Measurements from ENCODE around the gene LIPH. TPM values are rescaled to one million over a fixed set of nuclear protein-coding genes. Genes with fewer than 3 reads are reported as not detected.

The LIPH gene
- polyA plus RNA-seq, 1 experiment: 0.06 TPM

GRCh38 chr3:185528532-185528931 is 23.9 kb downstream of the LIPH start:
- DNase-seq (ENCODE audit: low read depth, low spot score): no peak
- no peak overlapping the region for H3K27ac ChIP-seq (ENCODE audit: low read depth, low read length)
- H3K4me3 ChIP-seq (ENCODE audit: low read depth, low read length): no peak overlapping the region
- H3K9me3 ChIP-seq (ENCODE audit: control insufficient read depth, insufficient read depth, low read length): no peaks in the 10 kb centered on the region
- ChIA-PET CTCF (no interaction called here), POLR2A (no interaction called here)
- H3K27me3 ChIP-seq (ENCODE audit: control insufficient read depth, insufficient read depth, low read length): peaks cover 8% of the 10 kb centered on the region
- TF ChIP-seq, protein P1, sequence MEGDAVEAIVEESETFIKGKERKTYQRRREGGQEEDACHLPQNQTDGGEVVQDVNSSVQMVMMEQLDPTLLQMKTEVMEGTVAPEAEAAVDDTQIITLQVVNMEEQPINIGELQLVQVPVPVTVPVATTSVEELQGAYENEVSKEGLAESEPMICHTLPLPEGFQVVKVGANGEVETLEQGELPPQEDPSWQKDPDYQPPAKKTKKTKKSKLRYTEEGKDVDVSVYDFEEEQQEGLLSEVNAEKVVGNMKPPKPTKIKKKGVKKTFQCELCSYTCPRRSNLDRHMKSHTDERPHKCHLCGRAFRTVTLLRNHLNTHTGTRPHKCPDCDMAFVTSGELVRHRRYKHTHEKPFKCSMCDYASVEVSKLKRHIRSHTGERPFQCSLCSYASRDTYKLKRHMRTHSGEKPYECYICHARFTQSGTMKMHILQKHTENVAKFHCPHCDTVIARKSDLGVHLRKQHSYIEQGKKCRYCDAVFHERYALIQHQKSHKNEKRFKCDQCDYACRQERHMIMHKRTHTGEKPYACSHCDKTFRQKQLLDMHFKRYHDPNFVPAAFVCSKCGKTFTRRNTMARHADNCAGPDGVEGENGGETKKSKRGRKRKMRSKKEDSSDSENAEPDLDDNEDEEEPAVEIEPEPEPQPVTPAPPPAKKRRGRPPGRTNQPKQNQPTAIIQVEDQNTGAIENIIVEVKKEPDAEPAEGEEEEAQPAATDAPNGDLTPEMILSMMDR (IDR thresholded peaks at IDR 0.05; ENCODE audit: low read depth, low read length): no peak

GRCh38 chr3:185527364-185527763 is 25.0 kb downstream of the LIPH start:
- no peak for DNase-seq (ENCODE audit: low read depth, low spot score)
- no peaks in the 10 kb centered on the region for H3K9me3 ChIP-seq (ENCODE audit: control insufficient read depth, insufficient read depth, low read length)
- H3K27ac ChIP-seq (ENCODE audit: low read depth, low read length): no peak overlapping the region
- H3K4me3 ChIP-seq (ENCODE audit: low read depth, low read length): no peak overlapping the region
- ChIA-PET POLR2A (no interaction called here), CTCF (no interaction called here)
- H3K27me3 ChIP-seq (ENCODE audit: control insufficient read depth, insufficient read depth, low read length): peaks cover 8% of the 10 kb centered on the region
- TF ChIP-seq, protein P1 (IDR thresholded peaks at IDR 0.05; ENCODE audit: low read depth, low read length): no peak

DNA sequence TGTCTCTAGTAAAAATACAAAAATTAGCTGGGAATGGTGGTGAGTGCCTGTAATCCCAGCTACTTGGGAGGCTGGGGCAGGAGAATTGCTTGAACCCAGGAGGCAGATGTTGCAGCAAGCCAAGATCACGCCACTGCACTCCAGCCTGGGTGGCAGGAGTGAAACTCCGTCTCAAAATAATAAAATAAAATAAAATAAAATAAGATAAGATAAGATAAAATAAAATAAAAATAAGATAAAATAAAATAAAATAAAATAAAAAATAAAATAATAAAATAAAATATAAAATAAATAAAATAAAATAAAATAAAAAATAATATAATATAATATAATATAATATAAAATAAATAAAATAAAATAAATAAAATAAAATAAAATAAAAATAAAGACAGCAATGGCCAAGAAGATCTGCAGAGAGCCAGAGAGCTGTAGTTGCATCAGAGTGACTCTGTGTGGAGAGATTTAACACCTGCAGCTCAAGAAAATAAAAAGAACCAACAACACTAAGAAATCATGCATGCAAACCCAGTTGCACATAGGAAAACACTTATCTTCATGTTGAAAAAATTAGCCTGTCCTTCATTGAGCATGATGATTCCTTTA is 25.9 kb downstream of the LIPH start:
- POLR2A ChIA-PET: no interaction called here
- CTCF ChIA-PET: no interaction called here
- no peak overlapping the region for H3K4me3 ChIP-seq (ENCODE audit: low read depth, low read length)
- TF ChIP-seq, protein P1 (IDR thresholded peaks at IDR 0.05; ENCODE audit: low read depth, low read length): no peak
- no peaks in the 10 kb centered on the region for H3K9me3 ChIP-seq (ENCODE audit: control insufficient read depth, insufficient read depth, low read length)
- no peak for DNase-seq (ENCODE audit: low read depth, low spot score)
- peaks cover 10% of the 10 kb centered on the region for H3K27me3 ChIP-seq (ENCODE audit: control insufficient read depth, insufficient read depth, low read length)
- no peak overlapping the region for H3K27ac ChIP-seq (ENCODE audit: low read depth, low read length)

GRCh38 chr3:185521349-185522138 is 30.8 kb downstream of the LIPH start:
- POLR2A ChIA-PET: no interaction called here
- H3K4me3 ChIP-seq (ENCODE audit: low read depth, low read length): no peak overlapping the region
- TF ChIP-seq, protein P1 (IDR thresholded peaks at IDR 0.05; ENCODE audit: low read depth, low read length): no peak
- no peak overlapping the region for H3K27ac ChIP-seq (ENCODE audit: low read depth, low read length)
- CTCF ChIA-PET: interaction anchor here (0.6 to 1.2 kb wide), 2 partner anchors 38 to 60 kb away, joined by 3 read pairs; no protein-coding TSS in a partner anchor
- peaks cover 6% of the 10 kb centered on the region for H3K27me3 ChIP-seq (ENCODE audit: control insufficient read depth, insufficient read depth, low read length)
- no peak for DNase-seq (ENCODE audit: low read depth, low spot score)
- no peaks in the 10 kb centered on the region for H3K9me3 ChIP-seq (ENCODE audit: control insufficient read depth, insufficient read depth, low read length)

DNA sequence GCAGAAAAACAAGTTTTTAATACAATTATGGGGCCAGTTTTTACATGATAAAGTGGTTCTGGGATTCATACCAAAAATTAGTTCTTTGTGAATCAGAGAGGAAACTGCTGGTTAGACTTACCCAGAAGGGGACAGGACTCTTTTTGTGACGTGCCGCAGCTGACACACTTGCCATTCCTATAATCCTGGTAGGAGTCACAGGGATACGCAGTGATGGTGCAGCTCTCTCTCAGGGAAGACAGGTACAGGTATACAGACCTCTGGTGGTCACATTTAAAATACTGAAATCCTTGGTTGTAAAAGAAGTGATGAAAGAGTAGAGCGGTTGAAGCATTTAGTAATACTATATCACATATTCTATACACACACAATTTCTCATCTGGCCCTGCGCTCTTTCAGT is 33.4 kb downstream of the LIPH start:
- TF ChIP-seq, protein P1 (IDR thresholded peaks at IDR 0.05; ENCODE audit: low read depth, low read length): no peak
- DNase-seq (ENCODE audit: low read depth, low spot score): no peak
- POLR2A ChIA-PET: no interaction called here
- CTCF ChIA-PET: no interaction called here
- no peak overlapping the region for H3K4me3 ChIP-seq (ENCODE audit: low read depth, low read length)
- no peaks in the 10 kb centered on the region for H3K9me3 ChIP-seq (ENCODE audit: control insufficient read depth, insufficient read depth, low read length)
- no peak overlapping the region for H3K27ac ChIP-seq (ENCODE audit: low read depth, low read length)
- peaks cover 4% of the 10 kb centered on the region for H3K27me3 ChIP-seq (ENCODE audit: control insufficient read depth, insufficient read depth, low read length)
